ENCODE measurements around the gene MGLL.

Gene MGLL

GRCh38 chr3:127787571-127788365 lies 34.5 kb downstream of the MGLL start:
- DNase-seq, result no peak

- DNase-seq, result no peak
Observed at GRCh38 chr3:127787071-127787490, 35.2 kb downstream of the MGLL start.

- peak; percentile 97 for DNase-seq
Observed at GRCh38 chr3:127786353-127787070, 35.8 kb downstream of the MGLL start.

- DNase-seq, result no peak
Observed at GRCh38 chr3:127785711-127786265, 36.5 kb downstream of the MGLL start.

GRCh38 chr3:127784865-127785710 lies 37.2 kb downstream of the MGLL start:
- peak; percentile 83 for DNase-seq

- DNase-seq, result no peak
Observed at GRCh38 chr3:127784283-127784682, 38.0 kb downstream of the MGLL start.

GRCh38 chr3:127783642-127784160 lies 38.6 kb downstream of the MGLL start:
- DNase-seq, result no peak

- DNase-seq, result no peak
Observed at GRCh38 chr3:127783166-127783565, 39.1 kb downstream of the MGLL start.

- peak; percentile 94 for DNase-seq
Observed at GRCh38 chr3:127781411-127782001, 40.8 kb downstream of the MGLL start.

GRCh38 chr3:127780536-127781400 lies 41.5 kb downstream of the MGLL start:
- DNase-seq, result no peak

- DNase-seq, result no peak
Observed at GRCh38 chr3:127779747-127780146, 42.6 kb downstream of the MGLL start.

GRCh38 chr3:127777921-127778656 lies 44.2 kb downstream of the MGLL start:
- no peak for DNase-seq

GRCh38 chr3:127777332-127777731 lies 45.0 kb downstream of the MGLL start:
- no peak for DNase-seq

GRCh38 chr3:127776347-127776746 lies 46.0 kb downstream of the MGLL start:
- DNase-seq, result no peak

GRCh38 chr3:127775398-127776109 lies 46.8 kb downstream of the MGLL start:
- peak; percentile 73 for DNase-seq

- DNase-seq, result no peak
Observed at GRCh38 chr3:127774647-127775046, 47.7 kb downstream of the MGLL start.

GRCh38 chr3:127773752-127774395 lies 48.4 kb downstream of the MGLL start:
- DNase-seq, result no peak

GRCh38 chr3:127772827-127773751 lies 49.2 kb downstream of the MGLL start:
- DNase-seq, result no peak

Data from DMS79 treated with DMSO at 0.1 percent for 48 hours (cell line).